ENCODE measurements around the gene KPNA1.

DNA sequence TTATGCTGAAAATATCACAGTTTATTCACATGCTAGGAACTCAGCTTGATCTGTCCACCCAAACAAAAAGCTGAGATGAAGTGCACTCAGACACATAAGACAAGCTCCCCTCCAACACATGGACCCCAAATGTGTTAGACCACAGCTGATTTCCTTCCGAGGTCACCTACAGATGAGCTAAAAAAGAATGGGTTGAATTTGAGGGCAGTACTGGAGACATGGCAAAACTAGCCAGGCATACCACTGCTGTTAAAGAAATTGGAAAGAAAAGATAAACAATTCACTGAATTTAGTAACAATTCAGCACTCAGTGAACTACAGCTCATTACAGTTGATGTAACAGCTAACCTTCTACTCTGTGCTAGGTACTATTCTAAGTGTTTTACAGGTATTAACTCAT is 33.9 kb upstream of the KPNA1 start:
- TF ChIP-seq, protein P1, sequence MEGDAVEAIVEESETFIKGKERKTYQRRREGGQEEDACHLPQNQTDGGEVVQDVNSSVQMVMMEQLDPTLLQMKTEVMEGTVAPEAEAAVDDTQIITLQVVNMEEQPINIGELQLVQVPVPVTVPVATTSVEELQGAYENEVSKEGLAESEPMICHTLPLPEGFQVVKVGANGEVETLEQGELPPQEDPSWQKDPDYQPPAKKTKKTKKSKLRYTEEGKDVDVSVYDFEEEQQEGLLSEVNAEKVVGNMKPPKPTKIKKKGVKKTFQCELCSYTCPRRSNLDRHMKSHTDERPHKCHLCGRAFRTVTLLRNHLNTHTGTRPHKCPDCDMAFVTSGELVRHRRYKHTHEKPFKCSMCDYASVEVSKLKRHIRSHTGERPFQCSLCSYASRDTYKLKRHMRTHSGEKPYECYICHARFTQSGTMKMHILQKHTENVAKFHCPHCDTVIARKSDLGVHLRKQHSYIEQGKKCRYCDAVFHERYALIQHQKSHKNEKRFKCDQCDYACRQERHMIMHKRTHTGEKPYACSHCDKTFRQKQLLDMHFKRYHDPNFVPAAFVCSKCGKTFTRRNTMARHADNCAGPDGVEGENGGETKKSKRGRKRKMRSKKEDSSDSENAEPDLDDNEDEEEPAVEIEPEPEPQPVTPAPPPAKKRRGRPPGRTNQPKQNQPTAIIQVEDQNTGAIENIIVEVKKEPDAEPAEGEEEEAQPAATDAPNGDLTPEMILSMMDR (IDR thresholded peaks at IDR 0.05), result no peak
- TF ChIP-seq POLR2A (IDR thresholded peaks at IDR 0.05), result no peak

Data from vagina (tissue), 2 donors.